ENCODE results near the gene MROH2B.

- TF ChIP-seq TAF1 (IDR thresholded peaks at IDR 0.05; ENCODE audit: low read depth, low read length) (no peak), POLR2A (IDR thresholded peaks at IDR 0.05; ENCODE audit: low read depth, low read length) (no peak), POLR2AphosphoS5 (IDR thresholded peaks at IDR 0.05; ENCODE audit: low read depth, low read length) (no peak), PAX5 (IDR thresholded peaks at IDR 0.05; ENCODE audit: insufficient read depth, low read length, severe bottlenecking) (no peak), SPI1 (IDR thresholded peaks at IDR 0.05; ENCODE audit: low read depth, low read length) (no peak), POU2F2 (IDR thresholded peaks at IDR 0.05; ENCODE audit: low read depth, low read length) (no peak)
Measured at GRCh38 chr5:41010572-41010971, 60.6 kb downstream of the MROH2B start.
